Muscle of back (tissue), 11 donors: ENCODE data around the gene SZRD1. TPM values are rescaled to one million over a fixed set of nuclear protein-coding genes. Genes with fewer than 3 reads are reported as not detected.

Experiments used
- DNase-seq, 3 donors: peaks; one replicate each; pipeline versions ENCODE4 v3.0.0 to v3.0.0-alpha.2; 2013
- polyA plus RNA-seq, 10 donors: library from polyadenylated mRNA; unstranded; fragments of 120-200 nt; gene quantifications; one replicate each; pipeline ENCODE4 v1.2.1, GENCODE V29; 2013; ENCODE audit not compliant: insufficient read length in 10 of 10

The SZRD1 gene
- polyA plus RNA-seq, 10 donors = 65.4 to 97.0 (median 84.6) TPM

GRCh38 chr1:16434007-16434406 lies 67.0 kb downstream of the SZRD1 start:
- DNase-seq = no peak

DNA sequence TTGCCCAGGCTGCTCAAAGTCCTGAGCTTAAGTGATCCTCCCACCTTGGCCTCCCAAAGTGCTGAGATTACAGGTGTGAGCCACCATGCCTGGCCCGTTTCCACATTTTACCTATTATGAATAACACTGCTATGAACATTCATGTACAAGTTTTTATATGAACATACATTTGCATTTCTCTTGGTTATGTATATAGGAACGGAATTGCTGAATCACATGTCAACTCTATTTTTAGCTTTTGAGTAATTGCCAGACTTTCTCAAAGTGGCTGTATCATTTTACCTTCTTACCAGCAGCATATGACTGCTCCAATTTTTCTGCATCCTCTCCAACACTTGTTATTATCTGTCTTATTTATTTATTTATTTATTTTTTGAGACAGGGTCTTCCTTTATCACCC lies 67.5 kb downstream of the SZRD1 start:
- no peak for DNase-seq

DNA sequence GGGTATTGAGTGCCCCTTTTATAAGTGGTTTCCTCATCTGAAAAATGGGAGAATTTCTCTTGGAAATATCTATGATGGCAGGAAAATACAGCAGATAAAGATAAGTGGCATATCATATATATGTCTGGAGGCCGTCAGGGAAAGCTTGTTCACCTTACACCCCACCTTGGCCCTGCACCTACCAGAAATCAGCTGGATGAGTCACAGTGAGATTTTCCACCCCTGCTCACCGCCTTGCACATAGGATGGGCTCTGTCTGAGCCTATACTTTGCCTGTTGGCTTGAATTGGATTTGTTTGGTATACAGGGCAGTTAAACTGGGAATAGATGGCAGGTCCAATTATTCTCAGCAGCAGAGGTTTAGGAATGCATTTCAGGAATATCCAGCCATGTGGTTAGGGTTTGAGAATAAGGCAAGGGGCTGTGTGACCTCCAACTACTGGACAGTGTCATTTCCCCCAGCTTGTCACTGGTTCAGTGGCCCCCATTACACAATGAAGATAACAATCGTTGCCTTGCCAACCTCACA lies 70.0 kb downstream of the SZRD1 start, which contains the start of gene SPATA21:
TSS of gene SPATA21 (minus strand) at position 479 of the 529 bp plus-strand sequence. CDS start 6,053 bp downstream, outside the sequence.
- DNase-seq = no peak

GRCh38 chr1:16438516-16438915 lies 71.5 kb downstream of the SZRD1 start:
- DNase-seq = no peak

DNA sequence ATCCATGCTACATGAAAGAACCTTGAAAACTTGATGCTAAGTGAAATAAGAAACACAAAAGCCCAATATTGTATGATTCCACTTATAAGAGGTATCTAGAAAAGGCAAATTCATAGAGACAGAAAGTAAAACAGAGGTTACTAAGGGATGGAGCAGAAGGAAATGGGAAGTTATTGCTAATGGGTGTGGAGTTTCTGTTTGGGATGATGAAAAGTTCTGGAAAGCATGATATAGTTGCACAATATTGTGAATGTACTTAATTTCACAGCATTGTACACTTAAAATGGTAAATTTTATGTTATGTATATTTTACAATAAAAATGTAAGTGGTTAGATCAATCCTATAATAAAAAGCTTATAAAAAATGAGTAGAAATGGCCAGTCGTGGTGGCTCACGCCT lies 71.9 kb downstream of the SZRD1 start:
- DNase-seq = no peak

- DNase-seq = no peak
Observed at GRCh38 chr1:16440131-16440469, 73.1 kb downstream of the SZRD1 start.

DNA sequence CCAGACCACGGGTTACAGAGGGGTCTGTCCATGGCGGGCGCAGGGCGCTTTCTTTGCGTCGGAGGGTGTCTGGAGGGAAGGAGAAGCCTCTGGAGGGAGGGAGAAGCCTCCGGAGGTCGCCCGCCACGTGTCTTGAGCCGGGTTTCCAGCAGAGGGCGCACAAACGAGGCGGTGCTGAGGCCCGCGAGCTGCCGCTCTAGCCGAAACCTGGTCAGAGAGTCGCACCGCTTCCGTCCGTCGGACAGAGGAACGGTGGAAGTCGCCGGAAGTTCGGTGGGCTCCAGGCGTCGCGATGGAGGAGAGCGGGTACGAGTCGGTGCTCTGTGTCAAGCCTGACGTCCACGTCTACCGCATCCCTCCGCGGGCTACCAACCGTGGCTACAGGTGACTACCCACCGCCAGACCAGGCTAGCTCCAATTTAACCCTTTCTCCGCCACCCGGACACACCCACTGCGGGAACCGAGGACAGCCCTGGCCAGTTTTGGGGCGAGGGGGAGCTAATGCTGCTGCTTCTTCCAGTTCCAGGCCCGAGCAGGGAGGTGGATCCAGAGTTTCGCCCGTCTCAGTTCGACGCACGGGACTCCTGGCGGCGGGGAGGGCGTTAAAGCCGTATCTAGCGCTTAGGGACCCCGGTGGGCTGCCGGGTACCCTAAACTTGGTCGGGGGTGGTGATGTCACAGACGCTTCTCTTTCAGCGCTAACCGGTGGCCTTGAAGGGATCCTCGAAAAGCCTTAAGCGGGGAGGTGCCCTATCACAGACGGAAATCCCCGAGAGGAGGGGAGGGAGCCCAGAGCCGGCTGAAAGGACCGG lies 73.6 kb downstream of the SZRD1 start, which contains the start of gene NECAP2:
TSS of gene NECAP2 (plus strand) at position 255 of the 812 bp plus-strand sequence. CDS start at position 293, 38 bp downstream.
- peak; percentile 91 to 97 (median 95) for DNase-seq

GRCh38 chr1:16441282-16441665 lies 74.2 kb downstream of the SZRD1 start:
- DNase-seq = no peak

- no peak for DNase-seq
Observed at GRCh38 chr1:16442265-16442664, 75.2 kb downstream of the SZRD1 start.

DNA sequence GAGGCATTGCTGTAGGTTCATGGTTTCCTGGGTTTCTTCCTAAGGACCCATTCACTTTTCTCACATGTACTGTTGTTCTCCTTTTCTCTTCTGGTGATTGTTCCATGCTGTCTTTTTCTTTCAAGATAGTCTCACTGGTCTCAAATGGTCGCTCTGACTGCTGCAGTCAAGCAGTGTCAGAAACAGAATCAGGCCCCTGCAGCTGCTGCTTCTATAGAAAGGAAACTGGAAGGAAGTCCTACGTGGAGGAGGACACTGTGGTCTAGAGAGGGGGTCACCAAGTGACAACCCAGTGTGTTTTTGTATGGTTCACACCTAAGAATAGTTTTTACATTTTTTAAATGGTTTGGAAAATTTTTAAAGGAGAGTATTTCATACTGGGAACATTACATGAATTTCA lies 75.9 kb downstream of the SZRD1 start:
- no peak for DNase-seq

DNA sequence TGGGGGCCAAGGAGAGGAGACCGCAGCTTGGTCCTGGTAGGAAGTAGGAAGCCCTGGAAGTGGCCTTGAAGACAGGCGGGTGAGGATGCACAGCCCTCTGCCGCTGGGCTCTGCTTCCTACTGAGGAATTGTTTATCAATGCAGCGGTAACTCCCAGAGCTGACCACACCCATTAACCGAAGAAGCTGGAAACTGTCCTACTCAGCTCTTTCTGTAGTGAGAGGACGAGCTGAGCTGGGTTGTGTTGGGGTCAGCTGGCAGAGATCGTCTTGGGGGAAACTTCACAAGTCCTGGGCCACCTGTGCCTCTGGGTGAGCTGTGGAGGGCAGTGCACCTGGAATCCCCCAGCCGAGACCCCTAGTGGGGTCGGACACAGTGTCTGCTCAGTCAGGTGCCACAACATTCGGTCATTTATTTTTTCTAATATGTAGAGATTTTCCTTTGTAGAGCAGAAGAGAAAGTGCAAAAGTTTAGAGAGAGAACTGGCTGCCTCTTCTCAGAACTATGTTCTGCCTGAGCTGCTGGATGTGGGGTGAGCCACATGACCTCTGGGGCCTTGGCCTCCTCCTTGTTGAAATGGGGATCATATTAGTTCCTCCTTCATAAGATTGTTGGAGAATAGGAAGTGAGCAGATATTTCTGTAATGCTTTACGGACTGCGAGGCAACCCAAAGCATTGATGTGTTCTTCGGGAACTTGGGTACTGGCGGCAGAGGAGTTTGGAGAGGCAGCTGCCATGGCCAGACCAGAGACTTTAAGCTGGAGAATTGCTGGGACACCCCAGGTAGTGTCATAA lies 77.1 kb downstream of the SZRD1 start:
- DNase-seq = no peak

- DNase-seq = no peak
Observed at GRCh38 chr1:16445052-16445451, 78.0 kb downstream of the SZRD1 start.

GRCh38 chr1:16446116-16446515 lies 79.1 kb downstream of the SZRD1 start:
- DNase-seq = no peak

DNA sequence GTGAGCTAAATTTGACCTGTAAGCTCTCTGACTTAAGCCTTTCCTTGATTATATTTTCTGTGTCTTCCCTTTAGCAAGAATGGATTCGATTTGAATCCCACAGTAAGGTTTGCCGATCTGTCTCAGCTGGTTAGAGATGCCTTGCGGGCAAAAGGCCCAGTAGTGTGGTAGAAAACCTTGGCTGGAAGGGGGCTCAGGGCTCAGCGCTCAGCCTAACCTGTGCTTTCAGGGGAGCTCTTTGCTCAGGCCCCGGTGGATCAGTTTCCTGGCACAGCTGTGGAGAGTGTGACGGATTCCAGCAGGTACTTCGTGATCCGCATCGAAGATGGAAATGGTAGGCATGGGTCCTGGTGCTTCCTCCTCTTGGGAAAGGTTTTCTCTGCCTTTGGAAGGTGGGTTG lies 80.6 kb downstream of the SZRD1 start:
- no peak for DNase-seq

Other genes with a start within 250 kb of the SZRD1 start
- gene EPHA2, start 211.2 kb upstream of the SZRD1 start, polyA plus RNA-seq = 1 to 10 TPM; 5.6 to 9.2 (median 7.0) TPM
- gene ARHGEF19, start 154.6 kb upstream of the SZRD1 start, polyA plus RNA-seq = 10 to 100 TPM in 2 of 10 donors, 1 to 10 TPM in 8; 1.7 to 12.4 (median 2.8) TPM
- gene CPLANE2, start 130.1 kb upstream of the SZRD1 start, polyA plus RNA-seq = 1 to 10 TPM; 1.2 to 3.6 (median 2.3) TPM
- gene FBXO42, start 14.8 kb upstream of the SZRD1 start, polyA plus RNA-seq = 10 to 100 TPM; 13.5 to 17.9 (median 16.8) TPM
- under 1 TPM in 6 of 10 donors, not detected in 4; 0.12 to 0.86 (median 0.17) TPM for gene SPATA21, start 70.2 kb downstream of the SZRD1 start, polyA plus RNA-seq
- 10 to 100 TPM; 31.1 to 45.6 (median 35.8) TPM for gene NECAP2, start 73.5 kb downstream of the SZRD1 start, polyA plus RNA-seq
- 1 to 10 TPM in 1 of 10 donors, not detected in 9; 1.2 TPM for gene RNU1-1, start 147.0 kb downstream of the SZRD1 start, polyA plus RNA-seq
- 100 to 1,000 TPM in 7 of 10 donors, 10 to 100 TPM in 3; 93.1 to 163 (median 119) TPM for gene NBPF1, start 246.3 kb downstream of the SZRD1 start, polyA plus RNA-seq